Measurements from ENCODE around the gene PADI2. TPM values are rescaled to one million over a fixed set of nuclear protein-coding genes. Genes with fewer than 3 reads are reported as not detected.

The PADI2 gene
- total and polyA plus RNA-seq, 9 of the 15 experiments (the other 6 are each of a cell fraction or from before 2014, with no cell fraction given) = 0.01 to 0.11 (median 0.01) TPM; not detected in 5

DNA sequence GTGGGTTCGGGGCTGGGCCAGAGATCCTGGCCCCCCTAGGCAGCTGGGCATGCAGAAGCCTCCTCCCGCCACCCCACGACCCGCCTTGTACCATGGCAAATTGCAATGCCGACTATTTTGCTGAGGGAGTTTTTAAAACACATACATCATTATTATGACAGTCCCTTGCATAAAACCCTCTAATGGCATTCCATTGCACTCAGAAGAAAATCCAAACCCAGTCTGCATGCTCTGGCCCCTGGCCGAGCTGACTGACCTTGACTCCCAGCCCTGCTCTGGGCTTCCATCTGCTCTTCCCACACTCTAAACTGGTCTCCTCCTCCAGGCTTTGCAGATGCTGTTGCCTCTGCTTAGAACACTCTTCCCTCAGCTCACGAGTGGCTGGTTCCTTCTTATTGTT is 28.0 kb downstream of the PADI2 start:
- Histone ChIP-seq H3K9ac (ENCODE audit: insufficient read depth in 1 of 2, low read depth in 2 of 2, low read length in 2 of 2) (no peak overlapping the region), H2AFZ (ENCODE audit: low read depth, low read length) (no peak overlapping the region), H3K36me3 (ENCODE audit: control insufficient read depth, insufficient read depth, low read length) (no peaks in the 10 kb centered on the region), H3K79me2 (ENCODE audit: control insufficient read depth, insufficient read depth, low read length) (no peaks in the 10 kb centered on the region), H3K9me3 (replicated peaks; ENCODE audit: control insufficient read depth, insufficient read depth, low read depth, low read length) (no peaks in the 10 kb centered on the region), H3K4me1 (replicated peaks in 1 of 2; ENCODE audit: control insufficient read depth in 2 of 2, insufficient read depth in 2 of 2, low read length in 2 of 2) (no peaks in the 10 kb centered on the region), H3K4me3 (no peak overlapping the region), H3K4me2 (ENCODE audit: insufficient read depth, low read length) (no peak overlapping the region), H4K20me1 (replicated peaks; ENCODE audit: control insufficient read depth, insufficient read depth, low read length) (no peaks in the 10 kb centered on the region; the same call in 1 of the 2 replicates), H3K27ac (ENCODE audit: extremely low read depth, low read depth, low read length) (no peak overlapping the region), H3K27me3 (ENCODE audit: control insufficient read depth in 2 of 2, insufficient read depth in 2 of 2, low read length in 2 of 2) (peaks cover 35 to 82% of the 10 kb centered on the region in 2 experiments), H3K9me1 (ENCODE audit: control insufficient read depth, insufficient read depth, low read length) (no peaks in the 10 kb centered on the region)
- no peak for DNase-seq (ENCODE audit: extremely low read depth in 1 of 4, low spot score in 3 of 4)
- ATAC-seq = no peak
- BruUV-seq (replicated peaks) = no TSS peak
- POLR2A ChIA-PET = interaction anchor here (1.0 to 1.2 kb wide), 2 partner anchors 20 to 23 kb away, joined by 3 read pairs; no protein-coding TSS in a partner anchor
- no peak for FAIRE-seq
- intact Hi-C loops (cut with micrococcal nuclease) (no loop called here), in situ Hi-C loops (cut with MboI) (no loop called here)
- CTCF ChIA-PET (ENCODE audit: low intra/inter-chr PET ratio) = no interaction called here
- 6% methylated on average over 7 of the region's 7 CpGs for WGBS (ENCODE audit: insufficient coverage, low coverage, missing lambda C conversion rate)
- TF ChIP-seq ZNF282 (CRISPR knock-in tag; IDR thresholded peaks at IDR 0.05) (no peak), POU5F1 (IDR thresholded peaks at IDR 0.05; ENCODE audit: borderline replicate concordance, low read depth, low read length, partially characterized antibody) (no peak), LEF1 (IDR thresholded peaks at IDR 0.05) (no peak), RBM15 (IDR thresholded peaks at IDR 0.05; ENCODE audit: insufficient read depth, low read length) (no peak), XRCC5 (IDR thresholded peaks at IDR 0.05; ENCODE audit: low read depth, low read length) (no peak), GABPB2 (CRISPR knock-in tag; conservative IDR thresholded peaks at IDR 0.05) (no peak), DMBX1 (CRISPR knock-in tag; IDR thresholded peaks at IDR 0.05; ENCODE audit: borderline replicate concordance) (no peak), NR2C2 (CRISPR knock-in tag; IDR thresholded peaks at IDR 0.05) (no peak), NR2C2 (tag; IDR thresholded peaks at IDR 0.05) (no peak)
- TF ChIP-seq, protein P1, sequence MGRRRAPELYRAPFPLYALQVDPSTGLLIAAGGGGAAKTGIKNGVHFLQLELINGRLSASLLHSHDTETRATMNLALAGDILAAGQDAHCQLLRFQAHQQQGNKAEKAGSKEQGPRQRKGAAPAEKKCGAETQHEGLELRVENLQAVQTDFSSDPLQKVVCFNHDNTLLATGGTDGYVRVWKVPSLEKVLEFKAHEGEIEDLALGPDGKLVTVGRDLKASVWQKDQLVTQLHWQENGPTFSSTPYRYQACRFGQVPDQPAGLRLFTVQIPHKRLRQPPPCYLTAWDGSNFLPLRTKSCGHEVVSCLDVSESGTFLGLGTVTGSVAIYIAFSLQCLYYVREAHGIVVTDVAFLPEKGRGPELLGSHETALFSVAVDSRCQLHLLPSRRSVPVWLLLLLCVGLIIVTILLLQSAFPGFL (CRISPR knock-in tag; IDR thresholded peaks at IDR 0.05) = no peak
- TF ChIP-seq, protein P2, sequence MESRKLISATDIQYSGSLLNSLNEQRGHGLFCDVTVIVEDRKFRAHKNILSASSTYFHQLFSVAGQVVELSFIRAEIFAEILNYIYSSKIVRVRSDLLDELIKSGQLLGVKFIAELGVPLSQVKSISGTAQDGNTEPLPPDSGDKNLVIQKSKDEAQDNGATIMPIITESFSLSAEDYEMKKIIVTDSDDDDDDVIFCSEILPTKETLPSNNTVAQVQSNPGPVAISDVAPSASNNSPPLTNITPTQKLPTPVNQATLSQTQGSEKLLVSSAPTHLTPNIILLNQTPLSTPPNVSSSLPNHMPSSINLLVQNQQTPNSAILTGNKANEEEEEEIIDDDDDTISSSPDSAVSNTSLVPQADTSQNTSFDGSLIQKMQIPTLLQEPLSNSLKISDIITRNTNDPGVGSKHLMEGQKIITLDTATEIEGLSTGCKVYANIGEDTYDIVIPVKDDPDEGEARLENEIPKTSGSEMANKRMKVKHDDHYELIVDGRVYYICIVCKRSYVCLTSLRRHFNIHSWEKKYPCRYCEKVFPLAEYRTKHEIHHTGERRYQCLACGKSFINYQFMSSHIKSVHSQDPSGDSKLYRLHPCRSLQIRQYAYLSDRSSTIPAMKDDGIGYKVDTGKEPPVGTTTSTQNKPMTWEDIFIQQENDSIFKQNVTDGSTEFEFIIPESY (CRISPR knock-in tag; IDR thresholded peaks at IDR 0.05) = no peak
- TF ChIP-seq, protein P3, sequence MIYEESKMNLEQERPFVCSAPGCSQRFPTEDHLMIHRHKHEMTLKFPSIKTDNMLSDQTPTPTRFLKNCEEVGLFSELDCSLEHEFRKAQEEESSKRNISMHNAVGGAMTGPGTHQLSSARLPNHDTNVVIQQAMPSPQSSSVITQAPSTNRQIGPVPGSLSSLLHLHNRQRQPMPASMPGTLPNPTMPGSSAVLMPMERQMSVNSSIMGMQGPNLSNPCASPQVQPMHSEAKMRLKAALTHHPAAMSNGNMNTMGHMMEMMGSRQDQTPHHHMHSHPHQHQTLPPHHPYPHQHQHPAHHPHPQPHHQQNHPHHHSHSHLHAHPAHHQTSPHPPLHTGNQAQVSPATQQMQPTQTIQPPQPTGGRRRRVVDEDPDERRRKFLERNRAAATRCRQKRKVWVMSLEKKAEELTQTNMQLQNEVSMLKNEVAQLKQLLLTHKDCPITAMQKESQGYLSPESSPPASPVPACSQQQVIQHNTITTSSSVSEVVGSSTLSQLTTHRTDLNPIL (CRISPR knock-in tag; IDR thresholded peaks at IDR 0.05) = no peak
- TF ChIP-seq, protein P4, sequence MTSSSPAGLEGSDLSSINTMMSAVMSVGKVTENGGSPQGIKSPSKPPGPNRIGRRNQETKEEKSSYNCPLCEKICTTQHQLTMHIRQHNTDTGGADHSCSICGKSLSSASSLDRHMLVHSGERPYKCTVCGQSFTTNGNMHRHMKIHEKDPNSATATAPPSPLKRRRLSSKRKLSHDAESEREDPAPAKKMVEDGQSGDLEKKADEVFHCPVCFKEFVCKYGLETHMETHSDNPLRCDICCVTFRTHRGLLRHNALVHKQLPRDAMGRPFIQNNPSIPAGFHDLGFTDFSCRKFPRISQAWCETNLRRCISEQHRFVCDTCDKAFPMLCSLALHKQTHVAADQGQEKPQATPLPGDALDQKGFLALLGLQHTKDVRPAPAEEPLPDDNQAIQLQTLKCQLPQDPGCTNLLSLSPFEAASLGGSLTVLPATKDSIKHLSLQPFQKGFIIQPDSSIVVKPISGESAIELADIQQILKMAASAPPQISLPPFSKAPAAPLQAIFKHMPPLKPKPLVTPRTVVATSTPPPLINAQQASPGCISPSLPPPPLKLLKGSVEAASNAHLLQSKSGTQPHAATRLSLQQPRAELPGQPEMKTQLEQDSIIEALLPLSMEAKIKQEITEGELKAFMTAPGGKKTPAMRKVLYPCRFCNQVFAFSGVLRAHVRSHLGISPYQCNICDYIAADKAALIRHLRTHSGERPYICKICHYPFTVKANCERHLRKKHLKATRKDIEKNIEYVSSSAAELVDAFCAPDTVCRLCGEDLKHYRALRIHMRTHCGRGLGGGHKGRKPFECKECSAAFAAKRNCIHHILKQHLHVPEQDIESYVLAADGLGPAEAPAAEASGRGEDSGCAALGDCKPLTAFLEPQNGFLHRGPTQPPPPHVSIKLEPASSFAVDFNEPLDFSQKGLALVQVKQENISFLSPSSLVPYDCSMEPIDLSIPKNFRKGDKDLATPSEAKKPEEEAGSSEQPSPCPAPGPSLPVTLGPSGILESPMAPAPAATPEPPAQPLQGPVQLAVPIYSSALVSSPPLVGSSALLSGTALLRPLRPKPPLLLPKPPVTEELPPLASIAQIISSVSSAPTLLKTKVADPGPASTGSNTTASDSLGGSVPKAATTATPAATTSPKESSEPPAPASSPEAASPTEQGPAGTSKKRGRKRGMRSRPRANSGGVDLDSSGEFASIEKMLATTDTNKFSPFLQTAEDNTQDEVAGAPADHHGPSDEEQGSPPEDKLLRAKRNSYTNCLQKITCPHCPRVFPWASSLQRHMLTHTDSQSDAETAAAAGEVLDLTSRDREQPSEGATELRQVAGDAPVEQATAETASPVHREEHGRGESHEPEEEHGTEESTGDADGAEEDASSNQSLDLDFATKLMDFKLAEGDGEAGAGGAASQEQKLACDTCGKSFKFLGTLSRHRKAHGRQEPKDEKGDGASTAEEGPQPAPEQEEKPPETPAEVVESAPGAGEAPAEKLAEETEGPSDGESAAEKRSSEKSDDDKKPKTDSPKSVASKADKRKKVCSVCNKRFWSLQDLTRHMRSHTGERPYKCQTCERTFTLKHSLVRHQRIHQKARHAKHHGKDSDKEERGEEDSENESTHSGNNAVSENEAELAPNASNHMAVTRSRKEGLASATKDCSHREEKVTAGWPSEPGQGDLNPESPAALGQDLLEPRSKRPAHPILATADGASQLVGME (CRISPR knock-in tag; IDR thresholded peaks at IDR 0.05) = no peak
